ENCODE measurements around the gene NMT2. TPM values are rescaled to one million over a fixed set of nuclear protein-coding genes. Genes with fewer than 3 reads are reported as not detected.

NMT2 gene
- total and polyA plus RNA-seq, 4 donors: 33.2 to 43.1 (median 35.9) TPM

Small RNAs within 50 kb of the gene (small RNA-seq; reads per million reads assigned to genes)
- not detected for gene AL590365.1 (ENCODE audit: low replicate concordance)

Other genes with a start within 250 kb of the NMT2 start
- 10 to 100 TPM; 13.4 to 14.2 TPM for gene DCLRE1C, start 214.6 kb downstream of the NMT2 start, total RNA-seq
- 10 to 100 TPM in 1 of 2 donors, 1 to 10 TPM in 1; 10.0 to 13.1 TPM for gene DCLRE1C, start 214.6 kb downstream of the NMT2 start, polyA plus RNA-seq (ENCODE audit: insufficient read length in 2 of 2)
- gene MEIG1, start 209.3 kb downstream of the NMT2 start, total RNA-seq: 1 to 10 TPM in 1 of 2 donors, not detected in 1; 1.2 TPM
- 1 to 10 TPM; 1.9 to 2.6 TPM for gene MEIG1, start 209.3 kb downstream of the NMT2 start, polyA plus RNA-seq (ENCODE audit: insufficient read length in 2 of 2)
- gene OLAH, start 124.8 kb downstream of the NMT2 start, total RNA-seq: 1 to 10 TPM in 1 of 2 donors, under 1 TPM in 1; 0.79 to 7.4 TPM
- gene OLAH, start 124.8 kb downstream of the NMT2 start, polyA plus RNA-seq (ENCODE audit: insufficient read length in 2 of 2): 1 to 10 TPM in 1 of 2 donors, under 1 TPM in 1; 0.84 to 1.9 TPM
- gene ACBD7, start 79.9 kb downstream of the NMT2 start, total RNA-seq: 10 to 100 TPM; 32.0 to 59.7 TPM
- 10 to 100 TPM; 33.4 to 43.3 TPM for gene ACBD7, start 79.9 kb downstream of the NMT2 start, polyA plus RNA-seq (ENCODE audit: insufficient read length in 2 of 2)
- gene RPP38, start 71.3 kb downstream of the NMT2 start, total RNA-seq: 10 to 100 TPM in 1 of 2 donors, 1 to 10 TPM in 1; 8.5 to 14.8 TPM
- gene RPP38, start 71.3 kb downstream of the NMT2 start, polyA plus RNA-seq (ENCODE audit: insufficient read length in 2 of 2): 10 to 100 TPM; 17.8 to 25.0 TPM
- gene FAM171A1, start 202.6 kb upstream of the NMT2 start, total RNA-seq: 10 to 100 TPM; 28.7 to 42.1 TPM
- gene FAM171A1, start 202.6 kb upstream of the NMT2 start, polyA plus RNA-seq (ENCODE audit: insufficient read length in 2 of 2): 10 to 100 TPM; 70.8 to 74.9 TPM

Data from spinal cord (tissue), 4 donors.